Testis (tissue), 2 donors: Measurements from ENCODE around the gene SLC30A1.

Experiments used
- POLR2A ChIP-seq: fragments of 450-650 bp; IDR thresholded peaks from one replicate; pipeline ENCODE4 v1.6.1; 2017; ENCODE audit warnings: antibody characterized with exemption, mild to moderate bottlenecking, moderate library complexity
- TF ChIP-seq, protein P1 (sequence below), 3 experiments: fragments of 450-650 bp in 2 of 3; fragments of 200-600 bp in 1 of 3; sonication (generic) in 1 of 3; IDR thresholded peaks; one replicate each; pipeline ENCODE4 v1.5.1; 2016 to 2019; ENCODE audit warnings: antibody characterized with exemption in 3 of 3, mild to moderate bottlenecking in 2 of 3, moderate library complexity in 1 of 3

DNA sequence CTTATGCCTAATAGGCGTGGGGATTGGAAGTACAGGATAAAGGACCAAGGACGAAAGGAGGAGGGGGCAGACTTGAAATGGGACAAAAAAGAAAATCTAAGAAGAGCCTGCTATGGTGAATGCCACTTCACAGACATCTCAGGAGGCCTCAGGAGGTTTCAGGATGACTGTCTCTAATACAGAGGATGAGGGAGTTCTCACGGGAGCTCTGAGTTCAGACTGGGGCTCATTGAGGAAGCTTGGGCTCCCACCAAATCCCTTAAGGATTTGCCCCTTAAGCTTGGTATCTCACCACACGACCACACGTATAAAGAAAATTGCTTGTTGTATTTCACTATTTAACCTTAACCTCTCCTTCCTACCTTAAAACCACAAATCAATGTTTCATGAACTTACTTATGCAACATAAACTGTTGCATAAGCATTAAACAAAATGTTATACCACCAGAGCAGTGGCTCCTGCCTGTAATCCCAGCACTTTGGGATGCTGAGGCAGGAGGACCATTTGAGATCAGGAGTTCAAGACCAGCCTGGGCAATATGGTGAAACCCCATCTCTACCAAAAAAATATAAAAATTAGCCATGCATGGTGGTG is 12.4 kb downstream of the SLC30A1 start:
- TF ChIP-seq, protein P1, sequence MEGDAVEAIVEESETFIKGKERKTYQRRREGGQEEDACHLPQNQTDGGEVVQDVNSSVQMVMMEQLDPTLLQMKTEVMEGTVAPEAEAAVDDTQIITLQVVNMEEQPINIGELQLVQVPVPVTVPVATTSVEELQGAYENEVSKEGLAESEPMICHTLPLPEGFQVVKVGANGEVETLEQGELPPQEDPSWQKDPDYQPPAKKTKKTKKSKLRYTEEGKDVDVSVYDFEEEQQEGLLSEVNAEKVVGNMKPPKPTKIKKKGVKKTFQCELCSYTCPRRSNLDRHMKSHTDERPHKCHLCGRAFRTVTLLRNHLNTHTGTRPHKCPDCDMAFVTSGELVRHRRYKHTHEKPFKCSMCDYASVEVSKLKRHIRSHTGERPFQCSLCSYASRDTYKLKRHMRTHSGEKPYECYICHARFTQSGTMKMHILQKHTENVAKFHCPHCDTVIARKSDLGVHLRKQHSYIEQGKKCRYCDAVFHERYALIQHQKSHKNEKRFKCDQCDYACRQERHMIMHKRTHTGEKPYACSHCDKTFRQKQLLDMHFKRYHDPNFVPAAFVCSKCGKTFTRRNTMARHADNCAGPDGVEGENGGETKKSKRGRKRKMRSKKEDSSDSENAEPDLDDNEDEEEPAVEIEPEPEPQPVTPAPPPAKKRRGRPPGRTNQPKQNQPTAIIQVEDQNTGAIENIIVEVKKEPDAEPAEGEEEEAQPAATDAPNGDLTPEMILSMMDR (IDR thresholded peaks at IDR 0.05), result no peak
- TF ChIP-seq POLR2A, result no peak
